ENCODE measurements around the gene WIZ. TPM values are rescaled to one million over a fixed set of nuclear protein-coding genes. Genes with fewer than 3 reads are reported as not detected.

The WIZ gene
- total and polyA plus RNA-seq, 9 of the 15 experiments (the other 6 are each of a cell fraction or from before 2014, with no cell fraction given), result 0.06 to 37.5 (median 4.8) TPM

GRCh38 chr19:15432629-15433518, 16.9 kb downstream of the WIZ start (continued):
- TF ChIP-seq BHLHE40 (IDR thresholded peaks at IDR 0.05; ENCODE audit: low read length), result peak; percentile 71
- TF ChIP-seq EGR1 (conservative IDR thresholded peaks at IDR 0.05), result peak; percentile 37
- TF ChIP-seq FOXP1 (CRISPR knock-in tag; IDR thresholded peaks at IDR 0.05), result peak; percentile 68
- TF ChIP-seq ILK (tag; IDR thresholded peaks at IDR 0.05; ENCODE audit: borderline replicate concordance, low read depth), result no peak
- peak; percentile 81 for TF ChIP-seq SIN3B (IDR thresholded peaks at IDR 0.05; ENCODE audit: low read depth)
- peak; percentile 99 for TF ChIP-seq XRCC5 (IDR thresholded peaks at IDR 0.05; ENCODE audit: low read depth, low read length)
- peak; percentile 89 for TF ChIP-seq NKRF (IDR thresholded peaks at IDR 0.05; ENCODE audit: borderline replicate concordance)
- peak; percentile 87 for TF ChIP-seq RBFOX2 (IDR thresholded peaks at IDR 0.05; ENCODE audit: low read depth, low read length)
- peak in 1 of 2 experiments; percentile 59; a peak in 1 of 4 replicates for TF ChIP-seq TRIM24 (IDR thresholded peaks at IDR 0.05)
- 0 out of 2 replicates have a peak, but pooled peaks have one; percentile 42 for TF ChIP-seq FOXK1 (CRISPR knock-in tag; IDR thresholded peaks at IDR 0.05; ENCODE audit: borderline replicate concordance)
- TF ChIP-seq ETV6 (IDR thresholded peaks at IDR 0.05; ENCODE audit: borderline replicate concordance in 1 of 2, low read depth in 2 of 2, low read length in 1 of 2), result no peak
- TF ChIP-seq ETV6 (CRISPR knock-in tag; IDR thresholded peaks at IDR 0.05; ENCODE audit: borderline replicate concordance), result peak; percentile 50; the same call in 1 of the 2 replicates
- peak; percentile 87 for TF ChIP-seq POLR2G (IDR thresholded peaks at IDR 0.05; ENCODE audit: low read depth, low read length)
- TF ChIP-seq POLR2A (conservative IDR thresholded peaks at IDR 0.05), result peak; percentile 72
- peak; percentile 11 for TF ChIP-seq SP2 (IDR thresholded peaks at IDR 0.05; ENCODE audit: extremely low read depth, low read depth, low read length, poor library complexity, severe bottlenecking)
- TF ChIP-seq ZBTB40 (IDR thresholded peaks at IDR 0.05), result peak; percentile 24; the same call in 1 of the 2 replicates
- no peak for TF ChIP-seq ZBTB40 (CRISPR knock-in tag; IDR thresholded peaks at IDR 0.05)

Measured in K562 (cell line).